PC-9 (cell line): Measurements from ENCODE around the gene GRB7. TPM values are rescaled to one million over a fixed set of nuclear protein-coding genes. Genes with fewer than 3 reads are reported as not detected.
A peak's percentile ranks its signal among the peaks of the same experiment; 100 is the strongest.

Source experiments
- BruUV-seq: library from RNA; stranded (reverse); fragments of 400-500 nt; replicated peaks from 2 replicates; lab custom pipeline; 2021; lab: Mats Ljungman, UMichigan
- CTCF ChIA-PET: fragments of 300-600 bp; sonication (Branson Sonifier 250); formaldehyde crosslinking; loops from one replicate; lab custom pipeline; 2022; ENCODE audit warnings: antibody characterized with exemption; lab: Charles Lee
- POLR2A ChIA-PET: fragments of 300-600 bp; sonication (Branson Sonifier 250); formaldehyde crosslinking; loops from one replicate; lab custom pipeline; 2022; ENCODE audit warnings: antibody characterized with exemption; ENCODE audit not compliant: unreplicated experiment; lab: Charles Lee
- DNase-seq, 2 experiments: peaks; one replicate each; pipeline versions ENCODE4 v3.0.0 to v3.0.0-alpha.2; 2015 to 2022; ENCODE audit warnings: mixed read lengths in 1 of 2
- H2AFZ ChIP-seq: fragments of 200-600 bp; sonication (generic); 2 replicates; pipeline ENCODE4 v1.8.1; 2017; ENCODE audit warnings: antibody characterized with exemption
- H3F3A ChIP-seq: fragments of 200-600 bp; sonication (generic); 2 replicates; pipeline ENCODE4 v1.8.1; 2017; ENCODE audit warnings: antibody characterized with exemption, mild to moderate bottlenecking, low read depth; ENCODE audit not compliant: insufficient read depth
- H3K27ac ChIP-seq: fragments of 200-600 bp; sonication (generic); 2 replicates; pipeline ENCODE4 v1.6.1; 2016; ENCODE audit warnings: mixed run types
- H3K27me3 ChIP-seq: fragments of 200-600 bp; sonication (generic); 2 replicates; pipeline ENCODE4 v1.6.1; 2016; ENCODE audit warnings: low read depth, mixed run types; ENCODE audit not compliant: insufficient read depth
- H3K36me3 ChIP-seq: fragments of 200-600 bp; sonication (generic); 2 replicates; pipeline ENCODE4 v1.6.1; 2016; ENCODE audit warnings: low read depth, mixed run types
- H3K4me1 ChIP-seq: fragments of 200-600 bp; sonication (generic); replicated peaks from 2 replicates; pipeline ENCODE4 v1.6.1; 2016; ENCODE audit warnings: mixed run types; ENCODE audit not compliant: insufficient read depth
- H3K4me2 ChIP-seq: fragments of 200-600 bp; sonication (generic); 2 replicates; pipeline ENCODE4 v1.6.1; 2017; ENCODE audit warnings: mixed run types
- H3K4me3 ChIP-seq: fragments of 200-600 bp; sonication (generic); 2 replicates; pipeline ENCODE4 v1.6.1; 2016; ENCODE audit warnings: mixed run types
- H3K79me2 ChIP-seq: fragments of 200-600 bp; sonication (generic); 2 replicates; pipeline ENCODE4 v1.6.1; 2017; ENCODE audit warnings: low read depth, mixed run types
- H3K9me2 ChIP-seq: fragments of 200-600 bp; sonication (generic); 2 replicates; pipeline ENCODE4 v1.8.1; 2017; ENCODE audit warnings: mild to moderate bottlenecking; ENCODE audit not compliant: insufficient read depth
- H3K9me3 ChIP-seq: fragments of 200-600 bp; sonication (generic); 2 replicates; pipeline ENCODE4 v1.8.1; 2016; ENCODE audit warnings: low read depth; ENCODE audit not compliant: insufficient read depth
- H4K20me1 ChIP-seq: fragments of 200-600 bp; sonication (generic); 2 replicates; pipeline ENCODE4 v1.8.1; 2017; ENCODE audit not compliant: insufficient read depth
- EZH2 ChIP-seq: fragments of 200-600 bp; sonication (generic); IDR thresholded peaks from 2 replicates; pipeline ENCODE4 v1.8.0; 2017; ENCODE audit warnings: antibody characterized with exemption, low read depth
- intact Hi-C: fragments of 100-400 bp; cut with micrococcal nuclease; formaldehyde crosslinking; loops from one replicate; pipeline ENCODE4 v1.10.0; 2022; ENCODE audit not compliant: unreplicated experiment
- total RNA-seq: library from RNA; stranded (reverse); gene quantifications from 2 replicates; pipeline ENCODE4 v1.2.3, GENCODE V29; 2021
- TF ChIP-seq, protein P1 (sequence below): fragments of 200-600 bp; sonication (generic); conservative IDR thresholded peaks from 2 replicates; pipeline ENCODE4 v1.6.1; 2017; ENCODE audit warnings: mixed run types, antibody characterized with exemption, mild to moderate bottlenecking, moderate library complexity

Gene GRB7
- total RNA-seq, 1 experiment from 2014 or later: 49.1 TPM

DNA sequence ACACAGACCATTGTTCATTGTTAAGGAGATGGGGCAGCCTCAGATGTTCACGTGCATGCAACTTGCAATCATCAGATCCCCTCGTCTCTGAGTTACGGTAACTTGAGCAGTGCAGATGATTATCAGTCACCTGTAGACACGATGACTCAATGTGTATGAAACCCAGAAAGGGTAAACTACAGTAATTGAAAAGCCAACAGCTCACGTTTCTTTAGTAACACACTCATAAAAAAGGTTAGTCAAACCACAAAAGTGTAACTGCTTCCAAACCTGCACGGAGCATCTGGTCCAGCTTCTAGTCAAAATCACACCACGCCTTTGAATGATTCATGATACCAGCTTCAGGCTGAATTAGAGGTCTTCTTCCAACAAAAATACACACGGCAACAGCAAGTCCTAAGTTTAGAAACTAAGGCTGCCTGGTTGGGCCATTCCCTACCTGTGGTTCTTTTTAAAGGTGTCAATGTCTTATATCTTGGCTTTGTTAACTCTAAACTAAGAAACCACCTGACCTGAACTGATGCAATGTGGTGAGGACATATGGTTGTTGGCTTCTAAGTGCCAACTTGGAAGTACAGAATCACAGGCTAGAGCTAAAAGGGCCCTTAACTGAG lies 32.3 kb downstream of the GRB7 start:
- Histone ChIP-seq H3K4me2 (peak overlapping the region; percentile 53), H3K27me3 (no peaks in the 10 kb centered on the region), H3F3A (peaks cover 37% of the 10 kb centered on the region), H2AFZ (no peak overlapping the region), H3K27ac (peak overlapping the region; percentile 75), H3K79me2 (no peaks in the 10 kb centered on the region), H3K4me3 (no peak overlapping the region), H3K36me3 (no peaks in the 10 kb centered on the region), H4K20me1 (no peaks in the 10 kb centered on the region), H3K4me1 (peaks cover 38% of the 10 kb centered on the region), H3K9me3 (no peaks in the 10 kb centered on the region), H3K9me2 (no peaks in the 10 kb centered on the region)
- peak; percentile 66 to 99 for DNase-seq
- BruUV-seq: no TSS peak
- ChIA-PET POLR2A (interaction anchor here (0.6 to 0.7 kb wide), 3 partner anchors 12 to 129 kb away, joined by 3 to 8 read pairs (median 4); no protein-coding TSS in a partner anchor), CTCF (no interaction called here)
- intact Hi-C loops: loop anchor here (1.0 to 5.0 kb wide), 3 partner anchors 9 to 157 kb away; partner anchors contain the start of genes LRRC3C and ORMDL3
- TF ChIP-seq EZH2: no peak
- TF ChIP-seq, protein P1, sequence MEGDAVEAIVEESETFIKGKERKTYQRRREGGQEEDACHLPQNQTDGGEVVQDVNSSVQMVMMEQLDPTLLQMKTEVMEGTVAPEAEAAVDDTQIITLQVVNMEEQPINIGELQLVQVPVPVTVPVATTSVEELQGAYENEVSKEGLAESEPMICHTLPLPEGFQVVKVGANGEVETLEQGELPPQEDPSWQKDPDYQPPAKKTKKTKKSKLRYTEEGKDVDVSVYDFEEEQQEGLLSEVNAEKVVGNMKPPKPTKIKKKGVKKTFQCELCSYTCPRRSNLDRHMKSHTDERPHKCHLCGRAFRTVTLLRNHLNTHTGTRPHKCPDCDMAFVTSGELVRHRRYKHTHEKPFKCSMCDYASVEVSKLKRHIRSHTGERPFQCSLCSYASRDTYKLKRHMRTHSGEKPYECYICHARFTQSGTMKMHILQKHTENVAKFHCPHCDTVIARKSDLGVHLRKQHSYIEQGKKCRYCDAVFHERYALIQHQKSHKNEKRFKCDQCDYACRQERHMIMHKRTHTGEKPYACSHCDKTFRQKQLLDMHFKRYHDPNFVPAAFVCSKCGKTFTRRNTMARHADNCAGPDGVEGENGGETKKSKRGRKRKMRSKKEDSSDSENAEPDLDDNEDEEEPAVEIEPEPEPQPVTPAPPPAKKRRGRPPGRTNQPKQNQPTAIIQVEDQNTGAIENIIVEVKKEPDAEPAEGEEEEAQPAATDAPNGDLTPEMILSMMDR: no peak

DNA sequence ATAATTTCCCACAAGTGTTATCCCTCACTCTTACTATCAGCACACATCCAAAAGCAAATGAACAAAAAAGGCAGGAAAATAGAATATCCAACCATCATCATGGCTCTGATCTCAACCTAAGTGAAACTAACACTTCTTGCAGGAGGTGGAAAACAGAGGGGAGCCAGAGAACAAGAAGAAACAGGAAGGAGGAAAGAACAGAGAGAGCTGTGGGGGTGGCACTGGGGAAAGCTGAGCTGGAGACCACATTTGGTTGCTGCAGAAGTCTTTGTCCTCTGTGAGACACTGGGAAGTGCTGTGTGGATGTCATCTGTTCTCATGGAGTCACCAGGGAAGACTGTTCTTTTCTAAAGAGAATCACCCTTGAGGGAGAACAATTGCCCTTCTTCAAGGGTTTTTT lies 34.7 kb downstream of the GRB7 start:
- Histone ChIP-seq H3K27ac (no peak overlapping the region), H3F3A (peaks cover 37% of the 10 kb centered on the region), H3K9me3 (no peaks in the 10 kb centered on the region), H3K27me3 (no peaks in the 10 kb centered on the region), H2AFZ (no peak overlapping the region), H3K4me3 (no peak overlapping the region), H3K4me1 (peaks cover 38% of the 10 kb centered on the region), H3K9me2 (no peaks in the 10 kb centered on the region), H3K36me3 (no peaks in the 10 kb centered on the region), H3K4me2 (no peak overlapping the region), H4K20me1 (no peaks in the 10 kb centered on the region), H3K79me2 (no peaks in the 10 kb centered on the region)
- DNase-seq: no peak
- POLR2A ChIA-PET: interaction anchor here (0.7 kb wide), 1 partner anchor 9 kb away, joined by 7 read pairs; no protein-coding TSS in a partner anchor
- CTCF ChIA-PET: no interaction called here
- no TSS peak for BruUV-seq
- TF ChIP-seq, protein P1: no peak
- no peak for TF ChIP-seq EZH2
- intact Hi-C loops: loop anchor here (5.0 kb wide), 1 partner anchor 155 kb away; the partner anchor contains the start of genes LRRC3C and ORMDL3

- no peak for DNase-seq
- TF ChIP-seq, protein P1: no peak
- no peak for TF ChIP-seq EZH2
- H3K36me3 ChIP-seq: no peaks in the 10 kb centered on the region
- peaks cover 38% of the 10 kb centered on the region for H3K4me1 ChIP-seq
- no peaks in the 10 kb centered on the region for H3K79me2 ChIP-seq
- no peaks in the 10 kb centered on the region for H3K9me2 ChIP-seq
- H3K9me3 ChIP-seq: no peaks in the 10 kb centered on the region
- H4K20me1 ChIP-seq: no peaks in the 10 kb centered on the region
- ChIA-PET POLR2A (no interaction called here), CTCF (no interaction called here)
- no peak overlapping the region for H2AFZ ChIP-seq
- no peak overlapping the region for H3K27ac ChIP-seq
- intact Hi-C loops: loop anchor here (5.0 kb wide), 1 partner anchor 154 kb away; the partner anchor contains the start of genes LRRC3C and ORMDL3
- no TSS peak for BruUV-seq
- no peaks in the 10 kb centered on the region for H3K27me3 ChIP-seq
- no peak overlapping the region for H3K4me2 ChIP-seq
- peaks cover 35% of the 10 kb centered on the region for H3F3A ChIP-seq
- no peak overlapping the region for H3K4me3 ChIP-seq
Observed at GRCh38 chr17:39772987-39773934, 35.5 kb downstream of the GRB7 start.
